CD4-positive, alpha-beta T cell treated with Interleukin-6 at 100 ng/mL for 8 hours (primary cell): Measurements from ENCODE around the gene PAGR1.
"Not testable (repeated sequence)": the region's sequence is repeated elsewhere in the genome, so short reads cannot be mapped to it uniquely, and the experiment has no call there.

Experiments used
- DNase-seq: peaks from one replicate; pipeline ENCODE4 v3.0.0-alpha.2; 2020; ENCODE audit warnings: mixed read lengths, low spot score

The PAGR1 gene

GRCh38 chr16:29868396-29869009, 52.6 kb downstream of the PAGR1 start:
- DNase-seq: no peak

GRCh38 chr16:29869067-29869466, 53.1 kb downstream of the PAGR1 start:
- not testable (repeated sequence) for DNase-seq
